IMR-90 (cell line): Measurements from ENCODE around the gene WDR5.

Source experiments
- CEBPB ChIP-seq: IDR thresholded peaks from 2 replicates; pipeline ENCODE4 v1.6.1; 2012; ENCODE audit warnings: low read depth, low read length, improper control_type of control experiment
- CHD1 ChIP-seq: IDR thresholded peaks from 2 replicates; pipeline ENCODE4 v1.6.1; 2012; ENCODE audit warnings: low read depth, low read length, improper control_type of control experiment
- CTCF ChIP-seq: conservative IDR thresholded peaks from 2 replicates; pipeline ENCODE4 v1.5.1; 2012; ENCODE audit warnings: mild to moderate bottlenecking, low read depth, low read length, improper control_type of control experiment
- POLR2A ChIP-seq: IDR thresholded peaks from 2 replicates; pipeline ENCODE4 v1.6.1; 2012; ENCODE audit warnings: mild to moderate bottlenecking, low read depth, low read length
- RAD21 ChIP-seq: IDR thresholded peaks from 2 replicates; pipeline ENCODE4 v1.6.1; 2012; ENCODE audit warnings: low read length, improper control_type of control experiment
- RFX5 ChIP-seq: IDR thresholded peaks from 2 replicates; pipeline ENCODE4 v1.8.0; 2012; ENCODE audit warnings: low read depth, mild to moderate bottlenecking, low read length, moderate library complexity

- no peak for TF ChIP-seq CEBPB
- no peak for TF ChIP-seq RFX5
- TF ChIP-seq CTCF, result 0 out of 2 replicates have a peak, but pooled peaks have one; percentile 3
- TF ChIP-seq RAD21, result no peak
- TF ChIP-seq POLR2A, result no peak
- TF ChIP-seq CHD1, result no peak
Observed at GRCh38 chr9:134135343-134136117, at the start of gene WDR5.
